Measurements from ENCODE around the gene APOL1.
A peak's percentile ranks its signal among the peaks of the same experiment; 100 is the strongest.

APOL1 gene

GRCh38 chr22:36291831-36292740 is 39.2 kb downstream of the APOL1 start:
- DNase-seq (ENCODE audit: low read depth, low spot score) = no peak

DNA sequence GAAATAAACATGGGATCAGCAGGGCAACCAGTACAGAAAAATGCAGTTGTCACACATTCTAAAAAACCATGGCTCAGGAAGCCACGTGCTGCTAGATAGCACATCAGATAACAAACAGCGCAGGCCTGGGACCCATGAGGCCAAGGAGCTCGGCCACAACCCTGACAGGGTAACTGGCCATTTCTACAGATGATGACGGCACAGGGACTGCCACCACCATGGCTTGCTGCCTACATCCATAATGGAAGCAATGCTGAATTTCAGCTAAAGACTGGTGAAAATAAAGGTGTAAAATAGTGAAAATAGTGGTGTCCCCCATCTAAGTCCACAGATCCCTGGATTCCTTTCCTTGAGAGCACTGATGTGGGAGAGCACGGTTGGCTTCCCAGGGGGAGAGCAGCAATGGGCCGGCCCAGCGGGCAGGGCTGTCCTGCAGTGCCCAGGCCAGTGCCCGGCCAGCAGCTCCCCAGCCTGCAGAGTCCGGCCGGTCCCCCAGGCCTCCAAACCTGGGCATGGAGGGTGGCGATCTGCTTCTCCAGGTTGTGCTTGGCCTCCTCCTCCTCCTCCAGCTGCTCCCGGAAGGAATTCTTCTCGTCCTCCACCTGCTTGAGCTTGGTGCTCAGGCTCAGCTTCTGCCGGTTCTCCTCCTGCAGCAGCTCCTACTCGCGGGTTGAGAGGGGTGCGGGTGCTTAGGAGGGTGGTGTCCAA is 40.0 kb downstream of the APOL1 start:
- DNase-seq (ENCODE audit: low read depth, low spot score) = no peak

DNA sequence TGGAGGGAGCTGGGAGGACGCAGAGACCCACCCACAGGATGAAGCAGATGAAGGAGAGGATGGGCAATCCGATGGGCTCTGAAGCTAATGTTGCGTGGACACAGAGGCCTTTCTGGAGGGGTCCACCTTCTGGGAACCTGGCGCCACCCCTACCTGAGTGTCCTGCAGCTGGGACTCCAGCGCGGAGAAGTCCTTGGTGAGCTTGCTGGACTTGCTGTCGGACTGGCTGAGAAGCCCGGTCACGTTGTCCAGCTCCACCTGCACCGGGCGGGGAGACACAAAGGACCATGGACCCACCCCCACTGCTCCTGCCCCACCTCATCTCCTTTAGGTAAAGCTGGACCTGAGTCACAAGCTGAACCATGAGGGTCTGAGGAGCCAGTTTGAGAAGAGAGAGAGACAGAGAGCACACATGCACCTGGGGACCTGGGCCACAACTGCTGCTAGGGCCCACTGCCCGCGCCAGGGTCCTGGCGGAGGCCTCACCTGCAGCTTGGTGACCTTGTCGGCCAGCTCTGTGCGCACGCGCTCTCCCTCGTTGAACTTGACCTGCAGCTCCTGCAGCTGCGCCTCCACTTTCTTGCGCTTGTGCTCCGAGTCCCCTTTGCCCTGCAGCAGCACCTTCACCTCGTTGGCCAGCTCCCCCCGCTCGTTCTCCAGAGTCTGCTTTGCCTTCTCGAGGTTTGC is 40.8 kb downstream of the APOL1 start:
- DNase-seq (ENCODE audit: low read depth, low spot score) = no peak

DNA sequence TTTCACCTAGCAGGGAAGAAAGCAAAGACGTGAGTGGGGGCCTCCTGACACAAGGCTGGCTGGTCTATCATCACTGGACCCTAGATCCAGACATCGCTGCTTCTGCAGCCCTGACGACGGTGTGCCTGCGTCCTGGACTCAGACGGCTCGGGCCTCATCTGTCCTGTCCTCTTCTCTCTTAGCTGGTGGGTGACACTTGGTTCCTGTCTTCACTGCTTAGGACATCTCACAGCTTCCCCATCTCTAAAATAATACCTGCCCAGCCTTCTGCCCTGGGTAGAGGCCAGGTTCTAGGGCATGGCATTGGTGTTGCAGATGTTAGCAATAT is 41.3 kb downstream of the APOL1 start:
- no peak for DNase-seq (ENCODE audit: low read depth, low spot score)

DNA sequence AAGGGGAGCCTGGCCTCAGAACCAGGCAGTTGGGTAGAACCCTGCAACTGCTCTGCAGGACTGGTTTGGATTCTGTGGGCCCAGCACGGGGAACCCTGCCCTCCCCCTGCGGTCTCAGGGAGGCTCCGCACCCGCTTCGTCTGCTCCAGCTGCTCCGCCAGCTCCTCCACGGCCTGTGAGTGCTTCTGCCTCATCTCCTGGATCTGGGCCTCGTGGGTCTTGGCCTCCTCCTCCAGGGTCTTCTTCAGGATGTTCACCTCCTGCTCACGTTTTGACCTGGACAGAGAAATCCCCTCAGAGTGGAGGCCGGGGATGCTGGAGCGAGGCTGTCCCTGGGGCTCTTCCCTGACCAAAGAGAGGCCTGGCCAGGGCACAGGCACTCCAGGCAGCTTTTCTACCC is 41.9 kb downstream of the APOL1 start:
- no peak for DNase-seq (ENCODE audit: low read depth, low spot score)

GRCh38 chr22:36295247-36295646 is 42.3 kb downstream of the APOL1 start:
- no peak for DNase-seq (ENCODE audit: low read depth, low spot score)

- DNase-seq (ENCODE audit: low read depth, low spot score) = no peak
Observed at GRCh38 chr22:36296690-36297089, 43.8 kb downstream of the APOL1 start.

DNA sequence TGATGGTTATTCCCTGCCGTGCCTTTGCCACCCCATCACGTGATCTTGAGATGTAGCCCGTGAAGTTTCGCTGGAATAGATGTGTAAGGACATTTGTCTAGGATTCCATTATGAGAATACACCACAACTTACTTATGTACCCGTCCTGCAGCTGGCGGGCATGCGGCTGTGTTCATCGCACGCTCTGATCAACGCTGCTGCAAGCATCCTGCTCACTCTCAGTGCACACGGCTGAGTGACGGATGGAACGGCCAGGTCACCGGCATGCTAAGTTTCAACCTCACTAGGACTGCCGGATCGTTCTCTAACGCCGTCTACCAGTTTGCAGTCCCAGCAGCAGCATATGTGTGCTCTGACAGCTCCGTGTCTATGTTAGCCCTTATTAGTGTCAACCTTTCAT is 44.6 kb downstream of the APOL1 start:
- no peak for DNase-seq (ENCODE audit: low read depth, low spot score)

DNA sequence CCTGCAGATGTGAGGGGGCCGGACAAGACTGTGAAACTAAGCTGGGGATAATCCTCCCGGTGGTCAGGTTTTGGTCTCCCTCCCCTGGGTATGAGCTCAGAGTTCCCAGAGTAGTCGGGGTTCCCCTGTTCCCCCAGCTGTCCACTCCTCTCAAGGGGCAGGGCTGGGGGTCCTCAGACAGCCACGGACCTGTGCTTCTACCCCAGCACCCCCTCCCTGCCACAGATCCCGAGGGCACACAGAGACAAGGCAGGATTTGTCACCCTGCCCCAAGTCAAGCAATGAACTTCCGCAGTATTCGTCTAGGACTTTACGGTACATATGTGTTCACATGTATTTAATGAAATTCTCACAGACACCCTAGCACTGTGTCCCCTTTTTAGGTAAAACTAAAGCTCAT is 45.2 kb downstream of the APOL1 start:
- no peak for DNase-seq (ENCODE audit: low read depth, low spot score)

DNA sequence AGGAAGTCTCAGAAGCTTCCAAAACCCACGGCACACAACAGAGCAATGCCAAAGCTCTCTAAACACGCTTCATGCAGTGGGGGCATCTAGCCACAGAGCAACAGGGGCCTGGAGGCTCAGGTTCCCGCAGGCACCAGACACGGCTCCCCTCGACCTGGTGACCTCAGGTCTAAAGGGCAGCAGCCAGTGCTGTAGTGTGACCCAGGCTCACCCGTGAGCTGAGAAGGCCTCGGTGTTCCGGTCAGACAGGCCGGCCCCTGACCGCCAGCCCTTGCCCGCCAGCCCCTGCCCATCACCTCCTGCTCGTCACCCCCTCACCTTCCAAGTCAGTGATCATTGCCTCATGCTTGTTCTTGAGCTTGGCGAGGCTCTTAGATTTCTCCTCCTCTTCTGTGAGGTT is 45.7 kb downstream of the APOL1 start:
- no peak for DNase-seq (ENCODE audit: low read depth, low spot score)

DNA sequence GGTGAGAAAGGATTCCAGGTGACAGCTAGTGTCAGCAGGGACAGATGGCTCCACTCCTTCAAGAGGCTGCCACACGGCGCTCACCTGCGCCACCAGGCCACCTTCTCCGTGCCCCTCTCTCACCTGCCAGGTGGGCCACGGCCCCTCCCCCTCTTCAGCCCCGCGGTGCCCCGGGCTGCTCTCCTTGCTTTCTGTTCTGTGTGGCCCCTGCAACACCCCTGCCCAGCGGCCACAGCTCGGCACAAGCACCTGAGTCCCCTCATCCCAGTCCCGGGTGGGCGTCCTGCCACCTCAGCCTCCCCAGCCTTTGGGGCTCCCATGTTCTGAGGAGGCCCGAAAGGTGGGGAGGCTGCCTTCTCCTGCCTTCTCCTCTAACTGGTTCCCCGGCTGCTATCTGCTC is 46.4 kb downstream of the APOL1 start:
- DNase-seq (ENCODE audit: low read depth, low spot score) = no peak

DNA sequence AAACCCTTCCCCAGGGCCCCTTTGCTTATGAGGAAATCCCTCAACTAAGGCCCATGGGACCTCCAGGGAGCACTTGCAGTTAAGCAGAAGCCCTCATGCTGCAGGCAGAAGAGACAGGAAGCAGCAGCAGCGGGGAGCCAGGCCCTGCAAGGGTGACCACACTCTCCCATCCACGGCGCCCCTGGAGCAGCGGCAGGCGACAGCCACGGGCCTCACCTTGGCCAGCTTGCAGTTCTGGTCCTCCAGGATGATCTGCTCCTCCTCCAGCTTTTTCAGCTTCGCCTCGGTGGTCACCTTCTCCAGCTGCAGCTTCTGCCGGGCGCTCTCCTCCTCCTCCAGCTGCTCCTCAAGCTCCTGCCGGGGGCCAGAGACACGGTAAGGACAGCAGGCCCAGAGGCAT is 47.0 kb downstream of the APOL1 start:
- no peak for DNase-seq (ENCODE audit: low read depth, low spot score)

DNA sequence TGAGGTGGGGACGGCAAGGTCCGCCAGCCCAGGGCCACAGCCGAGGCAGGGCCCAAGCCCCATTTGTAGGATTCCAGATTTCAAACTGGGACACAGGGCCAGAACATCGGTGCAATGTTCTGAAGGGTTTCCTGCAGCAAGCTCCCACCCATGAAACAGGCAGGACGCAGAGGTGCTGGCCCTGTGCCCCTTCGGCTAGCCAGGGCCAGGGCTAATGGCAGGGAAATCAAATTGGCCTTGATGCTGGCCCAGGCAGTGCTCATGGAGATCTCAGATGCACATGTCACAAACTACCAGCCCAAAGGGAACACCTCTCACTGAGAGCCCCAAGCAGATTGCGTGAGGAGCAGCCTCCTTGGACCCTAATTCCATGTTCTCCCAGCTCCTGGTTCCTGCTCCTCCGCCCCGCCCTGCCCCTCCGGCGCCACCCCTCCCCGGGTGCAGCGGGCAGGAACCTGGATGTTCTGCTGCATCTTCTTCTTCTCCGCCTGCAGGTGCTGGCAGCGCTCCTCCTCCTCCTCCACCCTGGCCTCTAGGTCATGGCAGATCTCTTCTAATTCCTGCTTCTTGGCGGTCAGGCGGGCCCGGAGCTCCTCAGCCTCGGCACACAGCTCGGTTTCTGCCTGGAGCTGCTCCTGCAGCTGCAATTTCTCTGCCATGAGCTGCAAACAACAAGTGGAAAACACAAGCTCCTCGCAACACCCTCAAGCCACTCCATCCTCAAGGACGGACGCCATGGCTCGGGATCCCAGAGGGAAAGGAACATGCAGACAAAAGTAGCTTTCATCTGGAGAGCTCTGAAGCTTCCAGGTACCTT is 47.7 kb downstream of the APOL1 start:
- no peak for DNase-seq (ENCODE audit: low read depth, low spot score)

DNA sequence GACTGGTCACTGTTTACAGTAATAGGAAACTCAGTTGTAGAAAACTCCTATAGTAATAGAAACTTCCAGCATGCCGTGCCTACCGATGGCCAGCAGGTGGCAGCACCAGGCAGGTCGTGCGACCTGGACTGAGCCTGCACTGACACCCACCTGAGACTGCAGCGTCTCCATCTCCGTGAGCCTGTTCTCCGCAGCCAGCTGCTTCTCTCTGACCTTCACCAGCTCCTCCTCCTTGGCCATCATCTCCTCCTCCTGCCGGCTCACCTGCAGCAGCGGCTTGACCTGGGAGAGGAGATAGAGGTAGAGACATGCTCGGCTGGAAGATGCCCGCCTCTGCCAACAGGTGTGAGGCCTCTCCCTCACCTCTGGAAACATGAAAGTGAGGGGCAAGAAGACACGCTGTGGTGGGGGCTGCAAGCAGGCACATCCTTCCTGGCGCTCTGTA is 48.5 kb downstream of the APOL1 start:
- peak; percentile 78 for DNase-seq (ENCODE audit: low read depth, low spot score)

GRCh38 chr22:36301851-36302250 is 48.9 kb downstream of the APOL1 start:
- DNase-seq (ENCODE audit: low read depth, low spot score) = no peak

GRCh38 chr22:36302439-36303114 is 49.6 kb downstream of the APOL1 start:
- DNase-seq (ENCODE audit: low read depth, low spot score) = no peak

DNA sequence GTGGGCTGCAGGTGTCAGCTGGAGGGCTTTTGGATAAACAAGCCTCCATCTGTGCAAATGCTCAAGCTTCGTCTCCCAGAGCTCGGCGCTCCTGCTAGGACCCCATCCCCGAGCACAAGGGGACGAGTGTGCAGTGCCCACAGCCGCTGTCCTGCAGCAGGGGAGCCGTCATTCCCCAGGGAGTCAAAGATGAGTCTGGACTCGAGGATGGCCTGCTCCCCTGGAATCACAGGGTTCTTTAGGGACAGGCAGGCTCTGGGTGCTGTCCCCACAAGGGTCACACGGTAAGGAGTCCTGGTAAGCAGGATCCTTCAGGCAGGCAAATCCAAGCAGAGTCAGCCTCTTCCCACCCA is 50.2 kb downstream of the APOL1 start:
- DNase-seq (ENCODE audit: low read depth, low spot score) = no peak

GRCh38 chr22:36303874-36304273 is 50.9 kb downstream of the APOL1 start:
- DNase-seq (ENCODE audit: low read depth, low spot score) = no peak

DNA sequence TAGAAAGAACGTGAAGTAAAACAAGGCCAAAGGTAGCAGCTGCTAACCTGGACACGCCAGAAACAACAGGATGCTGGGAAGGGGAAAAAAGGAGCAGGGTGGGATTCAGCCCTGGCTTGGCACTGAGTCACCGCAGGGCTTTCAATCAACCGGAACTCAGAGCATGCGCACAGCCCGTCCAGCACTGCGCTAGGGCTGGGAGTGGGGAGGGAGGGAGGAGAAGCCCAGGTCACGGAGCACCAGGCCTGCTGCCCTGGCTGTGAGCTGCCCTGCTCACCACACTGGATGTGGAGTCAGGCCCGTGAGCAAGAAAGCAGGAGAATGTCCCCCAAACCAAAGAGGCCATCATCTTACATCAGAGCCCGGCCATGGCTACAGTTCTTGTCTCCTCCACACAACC is 51.5 kb downstream of the APOL1 start:
- no peak for DNase-seq (ENCODE audit: low read depth, low spot score)

- DNase-seq (ENCODE audit: low read depth, low spot score) = no peak
Observed at GRCh38 chr22:36305813-36306212, 52.9 kb downstream of the APOL1 start.

DNA sequence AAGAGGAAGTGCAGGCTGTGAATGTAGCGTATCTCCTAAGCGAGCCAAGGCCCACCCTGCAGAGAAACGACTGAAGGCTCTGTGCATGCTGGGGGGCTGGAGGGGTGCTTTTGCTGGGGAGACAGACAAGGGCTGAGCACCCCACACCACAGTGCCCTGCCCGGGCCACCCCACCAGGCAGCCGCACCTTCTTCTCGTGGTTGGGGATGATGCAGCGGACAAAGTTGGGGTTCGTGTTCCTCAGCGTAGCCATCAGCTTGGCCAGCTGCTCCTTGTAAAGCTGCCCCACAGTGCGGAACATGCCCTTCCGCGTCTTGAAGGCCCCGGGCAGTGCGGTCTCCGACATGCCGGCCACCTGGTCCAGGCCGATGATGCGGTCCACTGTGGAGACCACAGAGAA is 53.3 kb downstream of the APOL1 start:
- no peak for DNase-seq (ENCODE audit: low read depth, low spot score)

All from astrocyte of the hippocampus (primary cell).